ENCODE results near the gene CLTB.

Gene CLTB

DNA sequence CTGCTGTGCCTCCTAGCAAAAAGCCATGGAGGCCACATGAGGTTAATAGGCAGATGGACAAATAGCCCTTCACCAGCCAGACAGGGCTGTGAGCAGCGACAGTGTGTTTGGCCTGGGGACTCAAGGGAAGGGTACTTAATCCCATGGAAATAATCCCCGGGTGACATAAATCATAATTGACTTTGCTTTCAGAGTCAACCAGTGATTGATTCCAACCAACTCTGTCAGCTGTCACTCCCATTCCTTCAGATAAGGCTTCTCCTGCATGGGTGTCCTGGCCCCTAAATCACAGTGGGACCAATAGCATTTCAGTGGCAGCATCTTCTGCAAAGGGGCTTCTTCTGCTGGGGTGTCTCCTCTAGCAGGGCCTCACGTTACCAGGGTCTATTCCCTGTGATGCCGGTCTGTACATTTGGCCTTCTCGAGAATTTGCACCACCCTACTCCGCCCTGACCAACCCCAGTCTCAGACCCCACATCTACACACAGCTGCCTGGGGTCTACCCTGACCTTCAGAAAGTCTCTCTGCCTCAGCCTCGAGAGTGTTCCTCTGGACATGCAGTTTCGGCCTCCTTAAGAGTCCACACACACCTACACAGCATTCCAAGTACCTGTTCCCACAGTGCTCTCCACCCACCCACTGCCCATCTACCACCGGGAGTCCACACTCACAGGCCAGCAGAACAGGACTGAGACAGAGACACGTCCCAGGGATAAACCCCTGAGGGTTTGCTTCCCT is 3.7 kb downstream of the CLTB start:
- H3K4me1 ChIP-seq (ENCODE audit: control insufficient read depth, low read length) = peaks cover 18% of the 10 kb centered on the region
- peaks cover 7% of the 10 kb centered on the region for H3K79me2 ChIP-seq (ENCODE audit: control insufficient read depth, low read length)

DNA sequence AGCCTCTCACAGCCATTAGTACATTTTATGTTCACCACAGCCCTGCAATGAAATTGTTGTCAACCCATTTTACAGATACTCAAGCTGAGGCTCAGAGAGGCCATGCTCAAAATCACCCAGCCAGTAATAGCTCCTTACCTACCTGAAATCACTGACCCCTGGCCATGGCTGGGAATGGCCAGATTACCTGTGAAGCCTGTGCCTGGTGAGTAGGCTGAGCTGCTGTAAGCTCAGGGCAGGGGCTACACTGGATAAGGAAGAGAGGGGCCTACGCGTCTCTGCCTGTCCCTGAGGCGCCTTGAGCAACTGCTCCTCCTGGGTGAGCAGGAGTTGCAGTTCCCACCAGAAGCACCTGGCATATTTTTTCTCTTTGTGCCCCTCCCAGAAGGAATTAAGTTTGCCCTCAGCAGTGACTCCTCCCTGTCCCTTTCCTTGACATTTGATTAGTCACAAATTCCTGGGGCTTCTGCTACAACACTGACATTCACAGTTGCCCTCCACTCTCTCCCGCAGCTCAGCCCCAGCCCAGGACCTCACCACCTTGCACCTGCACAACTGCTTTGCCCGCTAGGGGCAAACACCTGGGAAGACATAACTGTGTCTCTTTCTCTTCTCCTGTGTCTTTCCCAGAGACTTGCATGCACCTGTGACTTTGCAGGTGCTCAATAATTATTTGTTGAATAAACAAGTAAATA is 5.7 kb downstream of the CLTB start:
- Histone ChIP-seq H3K4me2 (ENCODE audit: low read length) (no peak overlapping the region), H3K36me3 (ENCODE audit: control insufficient read depth, low read length) (peaks cover 6% of the 10 kb centered on the region; the same call in 1 of the 2 replicates), H3K27me3 (ENCODE audit: control insufficient read depth, low read length) (no peaks in the 10 kb centered on the region), H3K27ac (ENCODE audit: low read depth, low read length) (no peak overlapping the region), H3K79me2 (ENCODE audit: control insufficient read depth, low read length) (peaks cover 2% of the 10 kb centered on the region), H3K4me3 (ENCODE audit: low read length) (no peak overlapping the region), H3F3A (ENCODE audit: control insufficient read depth, insufficient read depth) (peaks cover 9% of the 10 kb centered on the region), H3K9me2 (replicated peaks; ENCODE audit: control insufficient read depth, low read length) (no peaks in the 10 kb centered on the region), H3K4me1 (ENCODE audit: control insufficient read depth, low read length) (peaks cover 7% of the 10 kb centered on the region), H3K9me3 (ENCODE audit: control insufficient read depth, insufficient read depth, low read length) (no peaks in the 10 kb centered on the region), H4K20me1 (ENCODE audit: control insufficient read depth, insufficient read depth, low read depth, low read length) (no peaks in the 10 kb centered on the region)
- TF ChIP-seq, protein P1, sequence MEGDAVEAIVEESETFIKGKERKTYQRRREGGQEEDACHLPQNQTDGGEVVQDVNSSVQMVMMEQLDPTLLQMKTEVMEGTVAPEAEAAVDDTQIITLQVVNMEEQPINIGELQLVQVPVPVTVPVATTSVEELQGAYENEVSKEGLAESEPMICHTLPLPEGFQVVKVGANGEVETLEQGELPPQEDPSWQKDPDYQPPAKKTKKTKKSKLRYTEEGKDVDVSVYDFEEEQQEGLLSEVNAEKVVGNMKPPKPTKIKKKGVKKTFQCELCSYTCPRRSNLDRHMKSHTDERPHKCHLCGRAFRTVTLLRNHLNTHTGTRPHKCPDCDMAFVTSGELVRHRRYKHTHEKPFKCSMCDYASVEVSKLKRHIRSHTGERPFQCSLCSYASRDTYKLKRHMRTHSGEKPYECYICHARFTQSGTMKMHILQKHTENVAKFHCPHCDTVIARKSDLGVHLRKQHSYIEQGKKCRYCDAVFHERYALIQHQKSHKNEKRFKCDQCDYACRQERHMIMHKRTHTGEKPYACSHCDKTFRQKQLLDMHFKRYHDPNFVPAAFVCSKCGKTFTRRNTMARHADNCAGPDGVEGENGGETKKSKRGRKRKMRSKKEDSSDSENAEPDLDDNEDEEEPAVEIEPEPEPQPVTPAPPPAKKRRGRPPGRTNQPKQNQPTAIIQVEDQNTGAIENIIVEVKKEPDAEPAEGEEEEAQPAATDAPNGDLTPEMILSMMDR (IDR thresholded peaks at IDR 0.05; ENCODE audit: low read depth, low read length, poor library complexity, severe bottlenecking) = peak; percentile 25
- no peak for TF ChIP-seq EZH2phosphoT487 (IDR thresholded peaks at IDR 0.05; ENCODE audit: borderline replicate concordance, low read length)

More for the DNA sequence above, 3.7 kb downstream of the CLTB start:
- H3K27ac ChIP-seq (ENCODE audit: low read depth, low read length) = no peak overlapping the region
- no peaks in the 10 kb centered on the region for H3K27me3 ChIP-seq (ENCODE audit: control insufficient read depth, low read length)
- H3K4me2 ChIP-seq (ENCODE audit: low read length) = no peak overlapping the region
- no peak overlapping the region for H3K4me3 ChIP-seq (ENCODE audit: low read length)
- no peaks in the 10 kb centered on the region for H4K20me1 ChIP-seq (ENCODE audit: control insufficient read depth, insufficient read depth, low read depth, low read length)
- H3K36me3 ChIP-seq (ENCODE audit: control insufficient read depth, low read length) = peaks cover 6% of the 10 kb centered on the region; the same call in 1 of the 2 replicates
- no peak for TF ChIP-seq EZH2phosphoT487 (IDR thresholded peaks at IDR 0.05; ENCODE audit: borderline replicate concordance, low read length)
- TF ChIP-seq, protein P1 (IDR thresholded peaks at IDR 0.05; ENCODE audit: low read depth, low read length, poor library complexity, severe bottlenecking) = no peak
- no peaks in the 10 kb centered on the region for H3K9me2 ChIP-seq (replicated peaks; ENCODE audit: control insufficient read depth, low read length)
- H3F3A ChIP-seq (ENCODE audit: control insufficient read depth, insufficient read depth) = peaks cover 11% of the 10 kb centered on the region
- H3K9me3 ChIP-seq (ENCODE audit: control insufficient read depth, insufficient read depth, low read length) = no peaks in the 10 kb centered on the region

DNA sequence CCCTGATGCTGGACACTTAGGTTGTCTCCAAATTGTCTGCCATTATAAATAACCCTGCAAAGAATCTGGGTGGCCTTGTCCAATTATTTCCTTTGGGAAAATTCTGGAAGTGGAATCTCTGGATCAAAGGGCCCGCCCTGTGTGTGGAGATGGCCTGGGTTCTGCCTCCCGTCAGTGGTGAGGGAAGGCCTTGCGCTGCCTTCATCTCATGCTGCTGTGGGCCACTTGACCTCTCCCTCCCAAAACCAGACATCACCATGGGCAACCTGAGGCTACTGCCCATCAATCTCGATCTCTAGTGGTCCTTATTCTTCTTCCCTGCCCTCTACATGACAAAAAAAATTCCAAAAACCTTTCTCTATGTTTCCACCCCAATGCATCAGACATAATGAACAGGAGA is 6.6 kb downstream of the CLTB start:
- no peaks in the 10 kb centered on the region for H3K9me2 ChIP-seq (replicated peaks; ENCODE audit: control insufficient read depth, low read length)
- H3K36me3 ChIP-seq (ENCODE audit: control insufficient read depth, low read length) = peaks cover 6% of the 10 kb centered on the region; the same call in 1 of the 2 replicates
- H4K20me1 ChIP-seq (ENCODE audit: control insufficient read depth, insufficient read depth, low read depth, low read length) = no peaks in the 10 kb centered on the region
- peaks cover under 1% of the 10 kb centered on the region for H3F3A ChIP-seq (ENCODE audit: control insufficient read depth, insufficient read depth)
- TF ChIP-seq, protein P1 (IDR thresholded peaks at IDR 0.05; ENCODE audit: low read depth, low read length, poor library complexity, severe bottlenecking) = no peak
- H3K27ac ChIP-seq (ENCODE audit: low read depth, low read length) = no peak overlapping the region
- no peaks in the 10 kb centered on the region for H3K9me3 ChIP-seq (ENCODE audit: control insufficient read depth, insufficient read depth, low read length)
- no peak overlapping the region for H3K4me2 ChIP-seq (ENCODE audit: low read length)
- H3K4me3 ChIP-seq (ENCODE audit: low read length) = no peak overlapping the region
- no peaks in the 10 kb centered on the region for H3K79me2 ChIP-seq (ENCODE audit: control insufficient read depth, low read length)
- H3K4me1 ChIP-seq (ENCODE audit: control insufficient read depth, low read length) = no peaks in the 10 kb centered on the region
- no peaks in the 10 kb centered on the region for H3K27me3 ChIP-seq (ENCODE audit: control insufficient read depth, low read length)
